ENCODE data around the gene TMEM123. TPM values are rescaled to one million over a fixed set of nuclear protein-coding genes. Genes with fewer than 3 reads are reported as not detected.
A peak's percentile ranks its signal among the peaks of the same experiment; 100 is the strongest.

The TMEM123 gene
- polyA plus RNA-seq, 1 donor = 141 TPM

GRCh38 chr11:102346748-102347461 is 105.7 kb downstream of the TMEM123 start, which contains the start of gene BIRC2:
BIRC2 (plus strand) TSS chr11:102347214; CDS start chr11:102349855, 2,641 bp downstream.
- Histone ChIP-seq H3K4me1 (ENCODE audit: control insufficient read depth, insufficient read depth, low read length) (peaks cover 17% of the 10 kb centered on the region), H3K36me3 (ENCODE audit: control insufficient read depth, insufficient read depth, low read length) (peaks cover 11% of the 10 kb centered on the region), H3K4me3 (ENCODE audit: low read length) (peak within 1 kb of the TSS; percentile 80), H3K27ac (ENCODE audit: low read length) (peak within 1 kb of the TSS; percentile 97), H3K27me3 (ENCODE audit: control insufficient read depth, insufficient read depth, low read length) (no peaks in the 10 kb centered on the region), H3K9me3 (ENCODE audit: control insufficient read depth, low read depth, low read length) (no peaks in the 10 kb centered on the region)
- peak; percentile 96 to 97 for DNase-seq
- WGBS (ENCODE audit: insufficient coverage, low lambda C conversion rate) = no CpG with 5 or more reads among the region's 77 CpGs

GRCh38 chr11:102346456-102346747 is 106.2 kb downstream of the TMEM123 start:
- Histone ChIP-seq H3K4me1 (ENCODE audit: control insufficient read depth, insufficient read depth, low read length) (peaks cover 17% of the 10 kb centered on the region), H3K4me3 (ENCODE audit: low read length) (peak overlapping the region; percentile 80), H3K27me3 (ENCODE audit: control insufficient read depth, insufficient read depth, low read length) (no peaks in the 10 kb centered on the region), H3K36me3 (ENCODE audit: control insufficient read depth, insufficient read depth, low read length) (peaks cover 11% of the 10 kb centered on the region), H3K9me3 (ENCODE audit: control insufficient read depth, low read depth, low read length) (no peaks in the 10 kb centered on the region), H3K27ac (ENCODE audit: low read length) (peak overlapping the region; percentile 97)
- 13% methylated on average over 1 of the region's 5 CpGs for WGBS (ENCODE audit: insufficient coverage, low lambda C conversion rate)
- no peak for DNase-seq

Other genes with a start within 250 kb of the TMEM123 start
- 5.7 TPM for gene BIRC3, start 135.3 kb downstream of the TMEM123 start, polyA plus RNA-seq
- 60.9 TPM for gene BIRC2, start 105.6 kb downstream of the TMEM123 start, polyA plus RNA-seq
- not detected for gene MMP7, start 78.0 kb upstream of the TMEM123 start, polyA plus RNA-seq
- not detected for gene MMP20, start 172.6 kb upstream of the TMEM123 start, polyA plus RNA-seq

Data from large intestine (tissue), 3 donors.